GM10248 (cell line): ENCODE measurements around the gene TPP2.

Experiments
- CTCF ChIA-PET: fragments of 300-600 bp; sonication (Branson Sonifier 250); formaldehyde crosslinking; extraction: SDS; loops from one replicate; lab custom pipeline; 2021; ENCODE audit warnings: antibody characterized with exemption; lab: Yijun Ruan, JAX
- POLR2A ChIA-PET: fragments of 350-650 bp; sonication (Branson Sonifier 250); formaldehyde crosslinking; extraction: SDS; loops from one replicate; lab custom pipeline; 2020; ENCODE audit warnings: antibody characterized with exemption; lab: Yijun Ruan, JAX
- DNase-seq: peaks from one replicate; pipeline ENCODE4 v3.0.0; 2012; ENCODE audit errors: extremely low spot score
- CTCF ChIP-seq: IDR thresholded peaks from 2 replicates; pipeline ENCODE4 v1.5.1; 2012; ENCODE audit warnings: mild to moderate bottlenecking, low read depth; ENCODE audit errors: extremely low read depth, missing control alignments, control extremely low read depth

TPP2 gene

GRCh38 chr13:102598061-102598460, 1.3 kb downstream of the TPP2 start:
- no peak for DNase-seq
- POLR2A ChIA-PET, result interaction anchor here (0.6 kb wide), 1 partner anchor 246 kb away, joined by 3 read pairs; no protein-coding TSS in a partner anchor
- CTCF ChIA-PET, result interaction anchor here (1.2 kb wide), 1 partner anchor 9 kb away, joined by 3 read pairs; no protein-coding TSS in a partner anchor
- TF ChIP-seq CTCF, result no peak

DNA sequence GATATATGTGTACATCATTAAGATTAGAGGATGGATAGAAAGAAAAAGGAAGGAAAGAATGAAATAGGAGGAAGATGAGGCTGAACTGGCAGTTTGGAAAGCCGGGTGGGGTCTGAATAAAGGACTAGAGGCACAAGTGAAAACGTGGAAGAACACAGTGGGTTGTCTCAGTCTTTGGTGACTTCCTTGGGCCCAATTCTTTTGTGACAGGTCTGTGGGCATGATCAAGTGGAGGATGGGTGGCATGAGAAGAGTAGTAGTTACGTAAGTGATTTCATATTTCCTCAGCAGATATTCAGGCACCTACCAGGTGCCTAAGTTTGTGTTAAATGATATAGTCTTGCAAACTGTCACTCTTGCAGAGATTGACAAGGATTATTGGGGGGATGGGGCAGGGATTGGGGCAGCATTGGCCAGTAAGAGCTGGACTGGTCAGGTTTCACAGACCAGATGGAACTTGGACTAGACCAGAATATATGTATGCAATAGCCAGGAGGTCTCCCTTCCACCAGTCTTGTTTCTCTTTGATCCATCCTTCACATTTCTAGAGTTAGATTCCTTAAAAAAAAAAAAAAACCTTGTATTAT, 2.7 kb downstream of the TPP2 start:
- DNase-seq, result no peak
- TF ChIP-seq CTCF, result no peak
- POLR2A ChIA-PET, result no interaction called here
- CTCF ChIA-PET, result interaction anchor here (1.2 kb wide), 1 partner anchor 8 kb away, joined by 4 read pairs; no protein-coding TSS in a partner anchor

- TF ChIP-seq CTCF, result no peak
- DNase-seq, result no peak
- POLR2A ChIA-PET, result interaction anchor here (1.7 kb wide), 1 partner anchor 10 kb away, joined by 8 read pairs; the partner anchor contains the start of gene TPP2
- CTCF ChIA-PET, result interaction anchor here (1.0 to 3.6 kb wide), 10 partner anchors 9 to 194 kb away, joined by 3 to 19 read pairs (median 4); partner anchors contain the start of gene TPP2
Observed at GRCh38 chr13:102606537-102607309, 9.9 kb downstream of the TPP2 start.

GRCh38 chr13:102608974-102609373, 12.2 kb downstream of the TPP2 start:
- ChIA-PET POLR2A (no interaction called here), CTCF (interaction anchor here (2.0 kb wide), 1 partner anchor 13 kb away, joined by 5 read pairs; no protein-coding TSS in a partner anchor)
- no peak for TF ChIP-seq CTCF
- DNase-seq, result no peak

GRCh38 chr13:102609696-102610095, 12.9 kb downstream of the TPP2 start:
- TF ChIP-seq CTCF, result no peak
- CTCF ChIA-PET, result no interaction called here
- POLR2A ChIA-PET, result no interaction called here
- no peak for DNase-seq

DNA sequence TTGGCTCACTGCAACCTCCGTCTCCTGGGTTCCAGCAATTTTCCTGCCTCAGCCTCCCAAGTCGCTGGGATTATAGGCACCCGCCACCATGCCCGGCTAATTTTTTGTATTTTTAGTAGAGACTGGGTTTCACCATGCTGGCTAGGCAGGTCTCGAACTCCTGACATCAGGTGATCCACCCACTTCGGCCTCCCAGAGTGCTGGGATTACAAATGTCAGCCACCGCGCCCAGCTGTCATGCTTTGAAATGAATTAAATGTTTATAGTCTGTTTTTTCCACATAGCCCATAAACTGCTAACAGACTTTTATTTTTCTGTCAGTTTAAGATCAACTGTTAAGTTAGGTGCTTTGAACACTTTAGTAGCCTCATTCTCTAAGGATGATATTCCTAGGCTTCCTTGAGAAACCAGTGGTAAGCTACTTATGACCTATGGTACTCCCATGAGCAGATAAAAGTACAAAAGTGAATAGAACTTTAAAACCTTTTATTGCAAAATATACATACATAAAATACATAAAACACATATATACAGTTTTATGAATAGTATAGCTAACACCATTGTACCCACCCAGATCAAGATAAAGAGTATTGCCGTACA, 13.6 kb downstream of the TPP2 start:
- DNase-seq, result no peak
- no peak for TF ChIP-seq CTCF
- ChIA-PET CTCF (no interaction called here), POLR2A (no interaction called here)
